PC-3 (cell line): ENCODE results near the gene FBXW4. TPM values are rescaled to one million over a fixed set of nuclear protein-coding genes. Genes with fewer than 3 reads are reported as not detected.

Experiments used
- ATAC-seq: fragments of 200-7000 bp; cut with Tn5 transposase; 2 replicates; pipeline ENCODE4 v1.9.1; 2020; ENCODE audit warnings: mild to moderate bottlenecking, moderate library complexity
- BruUV-seq: library from RNA; stranded (reverse); fragments of 400-500 nt; replicated peaks from 2 replicates; lab custom pipeline; 2021; lab: Mats Ljungman, UMichigan
- CTCF ChIA-PET: fragments of 300-600 bp; sonication (Branson Sonifier 250); formaldehyde crosslinking; loops from one replicate; lab custom pipeline; 2022; ENCODE audit warnings: antibody characterized with exemption; lab: Charles Lee
- POLR2A ChIA-PET: fragments of 300-600 bp; sonication (Branson Sonifier 250); formaldehyde crosslinking; loops from one replicate; lab custom pipeline; 2022; ENCODE audit warnings: antibody characterized with exemption; ENCODE audit not compliant: unreplicated experiment; lab: Charles Lee
- DNase-seq: peaks from one replicate; pipeline ENCODE4 v3.0.0-alpha.2; 2015
- H2AFZ ChIP-seq: fragments of 300-600 bp; sonication (generic); 2 replicates; pipeline ENCODE4 v1.6.0; 2016; ENCODE audit warnings: antibody characterized with exemption, low read length
- H3F3A ChIP-seq: fragments of 300-600 bp; sonication (generic); one replicate; pipeline ENCODE4 v1.6.0; 2017; ENCODE audit warnings: antibody characterized with exemption, low read length, control low read depth, mild to moderate bottlenecking; ENCODE audit not compliant: unreplicated experiment
- H3K27ac ChIP-seq: fragments of 300-600 bp; sonication (generic); 2 replicates; pipeline ENCODE4 v1.5.1; 2016; ENCODE audit warnings: mild to moderate bottlenecking, low read length
- H3K27me3 ChIP-seq: fragments of 300-600 bp; sonication (generic); 2 replicates; pipeline ENCODE4 v1.6.1; 2016; ENCODE audit warnings: low read length, mixed read lengths
- H3K36me3 ChIP-seq: fragments of 300-600 bp; sonication (generic); 2 replicates; pipeline ENCODE4 v1.6.1; 2016; ENCODE audit warnings: low read depth, mixed run types, low read length, mixed read lengths
- H3K4me1 ChIP-seq: fragments of 300-600 bp; sonication (generic); 2 replicates; pipeline ENCODE4 v1.5.1; 2016; ENCODE audit warnings: low read length; ENCODE audit not compliant: insufficient read depth
- H3K4me2 ChIP-seq: fragments of 300-600 bp; sonication (generic); 2 replicates; pipeline ENCODE4 v1.6.0; 2016; ENCODE audit warnings: low read length
- H3K4me3 ChIP-seq: fragments of 300-600 bp; sonication (generic); 2 replicates; pipeline ENCODE4 v1.5.1; 2016; ENCODE audit warnings: mild to moderate bottlenecking, low read length, mixed read lengths
- H3K79me2 ChIP-seq: fragments of 300-600 bp; sonication (generic); 2 replicates; pipeline ENCODE4 v1.6.1; 2017; ENCODE audit warnings: low read length, mixed read lengths
- H3K9ac ChIP-seq: fragments of 300-600 bp; sonication (generic); 2 replicates; pipeline ENCODE4 v1.6.0; 2016; ENCODE audit warnings: mild to moderate bottlenecking, low read length
- H3K9me2 ChIP-seq: fragments of 300-600 bp; sonication (generic); replicated peaks from 2 replicates; pipeline ENCODE4 v1.6.1; 2016; ENCODE audit warnings: mixed run types, low read length, mixed read lengths
- H3K9me3 ChIP-seq: fragments of 300-600 bp; sonication (generic); 2 replicates; pipeline ENCODE4 v1.6.1; 2016; ENCODE audit warnings: low read length, mixed read lengths
- H4K20me1 ChIP-seq: fragments of 300-600 bp; sonication (generic); 2 replicates; pipeline ENCODE4 v1.6.1; 2016; ENCODE audit warnings: low read length, mixed read lengths
- EZH2 ChIP-seq: fragments of 300-600 bp; sonication (generic); IDR thresholded peaks from one replicate; pipeline ENCODE4 v1.6.1; 2017; ENCODE audit warnings: antibody characterized with exemption, mild to moderate bottlenecking, low read length; ENCODE audit not compliant: unreplicated experiment
- EZH2phosphoT487 ChIP-seq: fragments of 300-600 bp; sonication (generic); IDR thresholded peaks from 2 replicates; pipeline ENCODE4 v1.6.1; 2018; ENCODE audit warnings: mild to moderate bottlenecking, antibody characterized with exemption, low read length, borderline replicate concordance
- intact Hi-C: fragments of 100-400 bp; cut with micrococcal nuclease; formaldehyde crosslinking; loops from 2 replicates; pipeline ENCODE4 v1.9.0; 2023
- total RNA-seq: library from RNA; depleted of rRNA; stranded (reverse); fragments of >200 nt; gene quantifications from 2 replicates; pipeline ENCODE4 v1.2.3, GENCODE V29; 2014
- TF ChIP-seq, protein P1 (sequence below): fragments of 300-600 bp; sonication (generic); conservative IDR thresholded peaks from 2 replicates; pipeline ENCODE4 v1.5.1; 2017; ENCODE audit warnings: antibody characterized with exemption, low read depth, mild to moderate bottlenecking, low read length

Gene FBXW4
- total RNA-seq, 1 experiment from 2014 or later = 18.8 TPM

DNA sequence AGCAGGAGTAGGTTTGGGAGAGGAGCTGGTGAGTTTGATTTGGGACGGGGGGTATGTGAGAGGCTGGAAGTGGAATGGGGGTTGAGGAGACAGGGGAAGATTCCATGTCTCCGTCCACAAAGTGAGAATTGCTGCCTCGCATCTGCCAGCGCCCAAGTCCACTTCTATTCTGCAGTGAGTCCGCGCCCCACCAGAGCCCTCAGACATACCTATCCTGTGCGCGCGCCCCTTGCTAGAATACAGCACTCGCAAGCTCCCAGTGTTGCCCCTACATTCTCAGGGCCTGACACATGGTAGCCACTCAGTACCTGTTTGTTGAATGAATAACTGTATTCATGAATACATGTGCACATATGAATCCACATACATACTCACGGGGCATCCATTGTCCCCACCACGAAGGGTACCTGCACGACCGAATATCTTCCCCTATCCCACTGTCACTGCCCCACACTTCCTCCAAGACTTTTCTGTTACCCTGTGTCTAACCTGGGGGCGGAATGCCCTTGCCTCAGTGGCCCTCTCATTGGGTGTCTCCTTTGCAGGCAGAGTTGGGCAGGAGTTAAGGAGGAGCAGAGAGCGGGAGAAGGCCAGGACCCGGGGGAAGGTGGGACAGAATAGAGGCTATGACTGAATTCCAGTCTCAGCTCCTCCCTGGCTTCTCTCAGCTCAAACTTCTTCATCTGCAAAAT is 126.8 kb downstream of the FBXW4 start:
- TF ChIP-seq EZH2phosphoT487 (no peak), EZH2 (no peak)
- Histone ChIP-seq H3K4me3 (no peak overlapping the region), H3K9me2 (no peaks in the 10 kb centered on the region), H3K27ac (no peak overlapping the region), H3K79me2 (no peaks in the 10 kb centered on the region), H3K4me1 (peaks cover 11% of the 10 kb centered on the region; the same call in 1 of the 2 replicates), H3F3A (no peaks in the 10 kb centered on the region), H3K4me2 (no peak overlapping the region), H2AFZ (no peak overlapping the region), H3K27me3 (no peaks in the 10 kb centered on the region), H4K20me1 (no peaks in the 10 kb centered on the region), H3K36me3 (no peaks in the 10 kb centered on the region), H3K9me3 (no peaks in the 10 kb centered on the region), H3K9ac (no peak overlapping the region)
- no TSS peak for BruUV-seq
- intact Hi-C loops = loop anchor here (5.0 to 10.0 kb wide), 2 partner anchors 263 to 406 kb away; no protein-coding TSS in a partner anchor
- ATAC-seq (no peak), DNase-seq (no peak)
- POLR2A ChIA-PET = no interaction called here
- CTCF ChIA-PET = no interaction called here

DNA sequence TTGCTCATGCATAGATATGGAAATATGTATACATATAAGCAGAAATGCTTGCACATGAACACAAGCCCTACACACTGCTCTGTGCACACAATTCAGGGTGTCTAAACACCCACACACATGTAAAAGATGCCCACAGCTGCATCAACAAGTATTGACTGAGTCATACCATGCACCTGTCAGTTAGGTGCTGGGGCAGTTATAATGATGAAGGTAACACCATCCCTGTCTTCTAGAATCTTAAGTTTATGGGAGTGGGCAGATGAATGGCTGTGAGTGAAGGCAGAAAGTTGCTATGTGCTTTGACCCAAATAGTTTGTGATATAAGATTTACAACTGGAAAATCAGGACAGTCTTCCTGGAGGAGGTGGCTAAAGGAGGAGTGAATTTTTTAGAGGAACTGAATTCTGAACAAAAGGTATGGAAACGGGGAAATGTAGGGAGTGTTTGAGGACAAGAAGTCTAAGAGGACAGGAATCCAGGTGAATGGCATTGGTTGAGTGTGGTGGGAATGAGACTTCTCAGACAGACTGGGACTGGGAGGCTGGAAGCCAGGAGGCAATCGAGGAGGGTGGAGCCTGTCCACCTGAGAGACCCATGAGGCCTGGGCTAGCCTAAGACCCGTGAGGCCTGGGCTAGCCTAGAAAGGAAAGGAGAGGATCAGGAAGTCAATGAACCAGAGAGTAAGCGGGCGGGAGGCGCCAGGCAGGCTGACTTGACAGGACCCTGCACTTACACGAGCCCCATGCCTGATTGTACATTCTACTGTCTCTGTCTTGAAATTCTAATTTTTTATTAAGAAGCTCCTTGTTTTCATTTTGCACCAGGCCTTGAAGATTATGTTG is 127.6 kb downstream of the FBXW4 start:
- no peaks in the 10 kb centered on the region for H3F3A ChIP-seq

More for the DNA sequence above, 127.6 kb downstream of the FBXW4 start:
- Histone ChIP-seq H3K4me2 (no peak overlapping the region), H3K79me2 (no peaks in the 10 kb centered on the region), H3K9me2 (no peaks in the 10 kb centered on the region), H2AFZ (no peak overlapping the region), H3K27ac (no peak overlapping the region), H3K9ac (no peak overlapping the region), H4K20me1 (no peaks in the 10 kb centered on the region), H3K9me3 (no peaks in the 10 kb centered on the region), H3K27me3 (no peaks in the 10 kb centered on the region), H3K4me1 (peaks cover 11% of the 10 kb centered on the region; the same call in 1 of the 2 replicates), H3K4me3 (no peak overlapping the region), H3K36me3 (no peaks in the 10 kb centered on the region)
- no peak for DNase-seq
- BruUV-seq = no TSS peak
- intact Hi-C loops = loop anchor here (5.0 to 10.0 kb wide), 2 partner anchors 263 to 405 kb away; no protein-coding TSS in a partner anchor
- ChIA-PET POLR2A (no interaction called here), CTCF (no interaction called here)
- TF ChIP-seq EZH2phosphoT487 = no peak
- no peak for TF ChIP-seq EZH2
- TF ChIP-seq, protein P1, sequence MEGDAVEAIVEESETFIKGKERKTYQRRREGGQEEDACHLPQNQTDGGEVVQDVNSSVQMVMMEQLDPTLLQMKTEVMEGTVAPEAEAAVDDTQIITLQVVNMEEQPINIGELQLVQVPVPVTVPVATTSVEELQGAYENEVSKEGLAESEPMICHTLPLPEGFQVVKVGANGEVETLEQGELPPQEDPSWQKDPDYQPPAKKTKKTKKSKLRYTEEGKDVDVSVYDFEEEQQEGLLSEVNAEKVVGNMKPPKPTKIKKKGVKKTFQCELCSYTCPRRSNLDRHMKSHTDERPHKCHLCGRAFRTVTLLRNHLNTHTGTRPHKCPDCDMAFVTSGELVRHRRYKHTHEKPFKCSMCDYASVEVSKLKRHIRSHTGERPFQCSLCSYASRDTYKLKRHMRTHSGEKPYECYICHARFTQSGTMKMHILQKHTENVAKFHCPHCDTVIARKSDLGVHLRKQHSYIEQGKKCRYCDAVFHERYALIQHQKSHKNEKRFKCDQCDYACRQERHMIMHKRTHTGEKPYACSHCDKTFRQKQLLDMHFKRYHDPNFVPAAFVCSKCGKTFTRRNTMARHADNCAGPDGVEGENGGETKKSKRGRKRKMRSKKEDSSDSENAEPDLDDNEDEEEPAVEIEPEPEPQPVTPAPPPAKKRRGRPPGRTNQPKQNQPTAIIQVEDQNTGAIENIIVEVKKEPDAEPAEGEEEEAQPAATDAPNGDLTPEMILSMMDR = no peak
- ATAC-seq = no peak
